Measurements from ENCODE around the gene GRIN2A.

The GRIN2A gene

GRCh38 chr16:9817586-9817985 is 364.6 kb downstream of the GRIN2A start:
- DNase-seq, result no peak

GRCh38 chr16:9816644-9817043 is 365.6 kb downstream of the GRIN2A start:
- no peak for DNase-seq

GRCh38 chr16:9813665-9814064 is 368.6 kb downstream of the GRIN2A start:
- DNase-seq, result no peak

GRCh38 chr16:9808210-9808609 is 374.0 kb downstream of the GRIN2A start:
- no peak for DNase-seq

- no peak for DNase-seq
Measured at GRCh38 chr16:9807302-9807701, 374.9 kb downstream of the GRIN2A start.

GRCh38 chr16:9805109-9805508 is 377.1 kb downstream of the GRIN2A start:
- DNase-seq, result no peak

- no peak for DNase-seq
Measured at GRCh38 chr16:9802160-9802559, 380.1 kb downstream of the GRIN2A start.

- no peak for DNase-seq
Measured at GRCh38 chr16:9801651-9802050, 380.6 kb downstream of the GRIN2A start.

- DNase-seq, result no peak
Measured at GRCh38 chr16:9800186-9800738, 382.0 kb downstream of the GRIN2A start.

GRCh38 chr16:9798952-9799580 is 383.2 kb downstream of the GRIN2A start:
- DNase-seq, result peak in 1 of 14 donors; percentile 63

- no peak for DNase-seq
Measured at GRCh38 chr16:9798474-9798873, 383.8 kb downstream of the GRIN2A start.

- peak in 1 of 14 donors; percentile 30 for DNase-seq
Measured at GRCh38 chr16:9797306-9797705, 384.9 kb downstream of the GRIN2A start.

GRCh38 chr16:9793623-9794022 is 388.6 kb downstream of the GRIN2A start:
- no peak for DNase-seq

- DNase-seq, result peak in 3 of 14 donors; percentile 0 to 15 (median 10)
Measured at GRCh38 chr16:9791556-9791955, 390.7 kb downstream of the GRIN2A start.

- no peak for DNase-seq
Measured at GRCh38 chr16:9790199-9790598, 392.0 kb downstream of the GRIN2A start.

- peak in 1 of 14 donors; percentile 25 for DNase-seq
Measured at GRCh38 chr16:9787717-9788116, 394.5 kb downstream of the GRIN2A start.

GRCh38 chr16:9780831-9781230 is 401.4 kb downstream of the GRIN2A start:
- no peak for DNase-seq

- DNase-seq, result no peak
Measured at GRCh38 chr16:9778849-9779248, 403.4 kb downstream of the GRIN2A start.

GRCh38 chr16:9775998-9776397 is 406.2 kb downstream of the GRIN2A start:
- no peak for DNase-seq

GRCh38 chr16:9773289-9773688 is 408.9 kb downstream of the GRIN2A start:
- no peak for DNase-seq

GRCh38 chr16:9772526-9773225 is 409.6 kb downstream of the GRIN2A start:
- DNase-seq, result no peak

- no peak for DNase-seq
Measured at GRCh38 chr16:9766891-9767290, 415.3 kb downstream of the GRIN2A start.

GRCh38 chr16:9763505-9763904 is 418.7 kb downstream of the GRIN2A start:
- no peak for DNase-seq

- DNase-seq, result peak in 3 of 14 donors; percentile 0 to 29 (median 3)
Measured at GRCh38 chr16:9761870-9762269, 420.4 kb downstream of the GRIN2A start.
